Activated CD4-positive, alpha-beta T cell treated with anti-CD3 and anti-CD28 coated beads for 4 hours (primary cell): ENCODE measurements around the gene SH3TC1.

ENCODE experiments used
- DNase-seq, 2 donors: peaks; one replicate each; pipeline ENCODE4 v3.0.0-alpha.2; 2020

Gene SH3TC1

DNA sequence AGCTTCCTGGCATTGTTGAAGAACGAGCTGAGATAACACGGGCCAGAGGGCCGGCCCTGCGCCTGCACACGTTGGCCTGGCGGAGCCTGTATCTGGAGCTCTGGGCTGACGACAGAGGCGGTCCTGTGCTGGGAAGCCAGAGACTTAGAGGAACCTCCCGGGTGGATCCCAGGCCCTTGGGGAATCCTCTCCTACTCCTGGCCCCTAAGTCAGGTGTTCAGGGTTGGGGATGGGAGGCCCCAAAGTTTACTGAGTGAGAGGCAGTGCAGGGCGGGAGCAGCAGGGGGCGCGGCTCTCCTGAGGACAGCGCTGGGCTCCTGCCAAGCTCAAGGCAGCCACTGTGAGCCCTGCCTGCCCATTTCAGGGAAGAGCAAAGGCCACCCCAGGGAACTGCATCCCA is 68.0 kb downstream of the SH3TC1 start:
- DNase-seq, result no peak

DNA sequence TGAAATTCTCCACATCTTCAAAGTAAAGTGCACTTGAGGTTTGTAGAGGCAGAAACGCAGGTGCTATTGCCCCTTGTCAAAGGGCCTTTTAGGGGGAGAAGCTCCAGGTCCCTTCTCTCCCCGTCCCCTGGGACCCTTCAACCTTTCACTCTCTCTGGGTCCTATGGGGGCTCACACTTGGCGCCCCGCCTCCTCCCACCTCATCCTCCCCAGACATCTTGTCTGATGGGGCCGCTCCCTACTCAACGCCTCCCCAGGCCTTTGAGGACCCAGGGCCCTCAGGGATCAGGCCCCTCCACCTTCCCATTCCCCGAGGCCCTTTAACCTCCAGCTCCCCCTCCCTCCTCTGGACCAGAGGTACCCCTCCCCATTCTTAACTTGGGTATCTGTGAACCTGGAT is 69.1 kb downstream of the SH3TC1 start:
- DNase-seq, result no peak

DNA sequence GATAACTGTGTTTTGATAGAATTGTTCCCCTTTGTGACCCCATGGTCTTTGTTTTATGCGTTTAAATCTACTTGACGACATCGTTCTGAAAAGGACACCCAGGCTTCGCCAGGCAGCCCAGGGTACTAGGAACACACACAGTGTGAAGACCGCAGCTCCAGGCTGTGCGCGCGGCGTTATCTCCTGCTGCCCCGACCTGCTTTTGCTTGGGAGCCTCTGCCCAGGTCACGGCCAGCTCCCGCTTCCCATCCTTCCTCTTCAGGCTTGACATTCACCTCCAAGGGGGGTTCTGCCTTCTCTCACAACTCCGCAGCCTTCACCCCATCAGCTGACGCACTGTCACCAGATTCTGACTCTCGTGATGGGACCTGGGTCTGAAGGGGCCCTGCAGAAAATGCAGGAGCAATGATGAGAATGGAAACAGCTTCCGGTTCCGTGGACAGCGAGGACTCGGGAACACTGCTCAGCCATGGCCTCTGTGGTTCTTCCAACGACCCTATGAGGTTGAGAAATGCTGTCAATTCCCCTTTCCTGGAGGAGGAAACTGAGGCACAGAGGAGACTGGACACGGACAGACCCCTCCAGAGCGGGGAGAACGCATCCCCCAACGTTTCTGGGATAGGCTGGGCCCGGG is 69.9 kb downstream of the SH3TC1 start:
- no peak for DNase-seq

DNA sequence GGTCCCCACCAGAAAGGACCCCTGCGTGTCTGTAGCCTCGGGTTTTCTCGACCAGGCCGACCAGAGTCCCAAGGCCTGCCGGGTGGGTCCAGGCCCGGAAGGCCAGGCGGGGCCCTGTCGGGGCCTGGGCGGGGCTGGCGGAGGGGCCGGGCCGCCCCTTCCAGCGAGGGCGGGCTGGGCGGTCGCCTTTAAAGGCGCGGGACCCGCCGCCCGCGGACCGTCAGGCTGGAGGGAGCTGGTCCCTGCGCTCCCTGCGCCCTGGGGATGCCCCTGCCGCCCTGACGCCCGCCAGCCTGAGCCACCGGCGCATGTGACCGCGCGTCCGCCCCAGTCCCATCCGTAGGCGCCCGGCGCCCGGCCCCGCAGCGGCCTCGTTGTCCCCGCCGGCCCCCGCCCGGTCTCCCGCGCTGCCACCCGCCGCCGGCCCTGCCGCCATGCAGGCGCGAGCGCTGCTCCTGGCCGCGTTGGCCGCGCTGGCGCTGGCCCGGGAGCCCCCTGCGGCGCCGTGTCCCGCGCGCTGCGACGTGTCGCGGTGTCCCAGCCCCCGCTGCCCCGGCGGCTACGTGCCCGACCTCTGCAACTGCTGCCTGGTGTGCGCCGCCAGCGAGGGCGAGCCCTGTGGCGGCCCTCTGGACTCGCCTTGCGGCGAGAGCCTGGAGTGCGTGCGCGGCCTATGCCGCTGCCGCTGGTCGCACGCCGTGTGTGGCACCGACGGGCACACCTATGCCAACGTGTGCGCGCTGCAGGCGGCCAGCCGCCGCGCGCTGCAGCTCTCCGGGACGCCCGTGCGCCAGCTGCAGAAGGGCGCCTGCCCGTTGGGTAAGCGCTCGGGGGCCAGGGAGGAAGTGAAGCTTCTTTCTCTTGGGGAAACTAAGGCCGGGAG is 70.7 kb downstream of the SH3TC1 start, which contains the start of gene HTRA3:
Gene HTRA3, plus strand, starts transcription at position 220 of the 883 bp plus-strand sequence. Its CDS starts 215 bp downstream, at position 435.
- DNase-seq, result no peak

DNA sequence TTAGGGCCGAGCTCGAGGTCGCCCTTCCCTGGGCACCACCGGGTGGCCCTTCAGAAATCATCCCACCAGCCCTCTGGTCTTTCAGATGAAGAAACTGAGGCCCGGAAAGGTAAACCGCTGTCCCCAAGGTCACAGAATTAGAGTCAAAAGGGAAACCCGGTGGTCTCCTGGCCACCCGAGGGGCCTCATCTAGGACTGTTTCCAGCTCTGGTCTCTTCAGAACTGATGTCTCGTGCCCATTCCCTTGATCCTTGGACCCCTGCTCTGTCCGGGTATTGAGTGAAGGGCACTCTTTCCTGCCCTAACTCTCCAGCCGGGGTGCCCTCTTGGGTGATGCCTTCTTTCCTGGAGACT is 71.3 kb downstream of the SH3TC1 start:
- DNase-seq, result no peak

DNA sequence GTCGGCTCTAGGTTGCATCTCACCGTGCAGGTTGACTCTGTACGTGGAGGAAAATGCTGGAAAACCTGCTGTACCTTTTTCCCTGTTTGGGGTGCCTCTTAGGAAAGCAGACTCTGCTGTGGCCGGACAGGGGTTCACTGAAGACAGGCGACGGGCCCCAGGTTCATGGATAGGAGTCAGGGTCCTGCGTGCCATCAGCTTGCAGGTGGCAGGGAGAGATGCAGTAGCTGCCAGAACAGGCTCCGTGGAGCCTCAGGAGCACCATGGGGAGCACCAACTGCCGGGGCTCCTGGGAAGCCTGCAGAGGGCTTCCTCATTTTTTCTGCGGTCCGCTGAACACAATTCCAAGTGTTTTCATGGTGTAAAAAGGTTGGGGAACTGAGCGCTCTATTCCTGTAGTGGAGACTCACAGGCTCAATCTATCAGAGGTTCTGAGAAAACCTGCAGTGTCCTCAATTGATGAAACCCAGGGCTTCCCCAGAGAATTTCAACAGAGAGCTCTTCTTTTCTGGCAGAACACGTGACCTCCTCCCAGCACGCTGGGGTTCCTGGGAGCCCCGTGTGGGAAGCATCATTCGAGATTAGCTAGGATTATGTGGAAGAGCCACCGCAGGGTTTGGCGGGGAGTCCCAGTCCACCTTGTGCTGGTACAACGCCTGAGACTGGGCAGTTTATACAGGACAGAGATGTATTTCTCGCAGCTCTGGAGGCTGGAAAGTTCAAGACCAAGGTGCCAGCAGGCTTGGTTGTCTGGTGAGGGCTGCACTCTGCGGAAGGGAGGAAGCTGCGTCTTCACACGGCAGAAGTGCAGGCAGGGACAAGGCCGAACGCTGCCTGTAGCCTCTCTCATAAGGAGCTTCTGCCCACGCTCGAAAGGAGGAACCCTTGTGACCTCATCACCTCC is 72.1 kb downstream of the SH3TC1 start:
- no peak for DNase-seq

DNA sequence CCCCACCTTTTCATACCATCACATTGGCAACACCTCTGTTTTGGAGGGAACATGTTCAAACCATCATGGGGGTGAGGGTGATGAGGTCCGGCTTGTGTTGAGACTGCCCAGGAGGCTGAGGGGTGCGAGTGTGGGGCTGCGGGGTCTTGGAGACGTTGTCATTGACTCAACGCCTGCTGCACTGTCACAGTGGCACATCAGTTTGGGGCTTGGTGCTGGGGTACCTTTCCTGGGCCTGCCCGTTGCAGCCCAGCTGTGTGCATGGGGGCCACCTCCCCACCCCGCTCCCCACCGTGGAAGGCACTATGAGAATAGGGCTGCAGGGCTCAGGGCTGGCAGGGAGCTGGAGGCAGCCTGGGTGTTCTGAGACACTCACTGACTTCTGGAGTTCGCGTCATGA is 72.7 kb downstream of the SH3TC1 start:
- no peak for DNase-seq

DNA sequence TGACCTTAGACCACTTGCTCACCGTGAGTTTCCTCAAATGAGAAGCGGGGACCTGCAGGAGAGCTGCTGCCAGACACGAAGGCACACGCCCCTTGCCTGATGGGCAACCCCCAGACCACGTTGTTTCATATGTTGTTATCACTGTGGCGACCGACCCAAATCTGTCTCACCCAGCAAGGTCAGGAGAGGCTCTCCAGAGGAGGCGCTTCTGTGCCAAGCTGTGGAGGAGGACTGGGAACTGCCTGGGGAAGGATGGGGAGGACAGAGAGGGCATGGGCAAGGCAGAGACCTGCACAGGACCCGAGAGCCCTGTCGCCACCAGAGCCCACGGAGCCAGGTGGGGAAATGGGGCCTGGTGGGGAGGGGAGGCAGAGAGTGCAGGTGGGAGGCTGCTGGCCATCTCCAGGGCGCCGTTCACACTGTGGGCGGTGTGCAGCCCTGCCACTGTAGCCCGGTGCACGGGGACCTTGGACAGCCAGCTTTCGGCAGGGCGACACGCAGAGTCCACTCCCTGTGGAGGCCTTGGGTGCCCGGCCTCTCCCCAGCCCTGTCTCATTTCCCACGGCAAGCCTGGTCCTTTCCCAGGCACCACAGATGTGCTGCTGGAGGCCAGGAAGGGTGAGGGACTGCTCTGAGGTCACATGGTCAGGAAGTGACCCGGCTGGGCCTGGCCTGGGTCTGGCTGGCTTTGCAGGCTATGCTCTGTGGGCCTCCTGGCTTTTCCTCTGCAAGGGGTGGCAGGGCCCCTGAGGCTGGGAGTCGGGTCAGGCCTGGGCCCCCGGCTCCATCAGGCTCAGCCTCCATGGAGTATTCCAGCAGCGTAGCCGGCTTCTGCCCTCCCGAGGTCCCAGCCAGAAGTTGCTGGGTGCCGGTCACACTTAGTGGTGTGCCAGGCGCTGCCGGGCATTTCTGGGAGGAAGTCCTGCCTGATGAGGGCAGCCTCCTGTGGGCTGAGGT is 73.7 kb downstream of the SH3TC1 start:
- no peak for DNase-seq

DNA sequence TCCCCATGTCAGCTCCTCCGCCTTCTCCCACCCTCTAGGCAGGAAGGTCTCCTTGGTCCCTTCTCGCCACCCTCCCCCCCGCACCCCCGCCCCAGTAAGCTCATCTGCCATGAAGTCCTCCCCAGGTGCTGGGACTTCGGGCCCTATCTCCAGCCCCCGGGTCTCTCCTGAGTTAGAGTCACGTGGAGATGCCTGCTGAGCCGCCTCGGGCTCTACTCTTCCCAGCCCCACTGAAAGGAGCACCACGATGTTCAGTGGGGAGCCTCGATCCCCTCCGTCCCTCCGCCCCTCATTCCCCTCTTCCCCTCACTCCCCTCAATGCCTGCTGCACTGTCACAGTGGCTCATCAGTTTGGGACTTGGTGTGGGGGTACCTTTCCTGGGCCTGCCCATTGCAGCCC is 74.4 kb downstream of the SH3TC1 start:
- no peak for DNase-seq

DNA sequence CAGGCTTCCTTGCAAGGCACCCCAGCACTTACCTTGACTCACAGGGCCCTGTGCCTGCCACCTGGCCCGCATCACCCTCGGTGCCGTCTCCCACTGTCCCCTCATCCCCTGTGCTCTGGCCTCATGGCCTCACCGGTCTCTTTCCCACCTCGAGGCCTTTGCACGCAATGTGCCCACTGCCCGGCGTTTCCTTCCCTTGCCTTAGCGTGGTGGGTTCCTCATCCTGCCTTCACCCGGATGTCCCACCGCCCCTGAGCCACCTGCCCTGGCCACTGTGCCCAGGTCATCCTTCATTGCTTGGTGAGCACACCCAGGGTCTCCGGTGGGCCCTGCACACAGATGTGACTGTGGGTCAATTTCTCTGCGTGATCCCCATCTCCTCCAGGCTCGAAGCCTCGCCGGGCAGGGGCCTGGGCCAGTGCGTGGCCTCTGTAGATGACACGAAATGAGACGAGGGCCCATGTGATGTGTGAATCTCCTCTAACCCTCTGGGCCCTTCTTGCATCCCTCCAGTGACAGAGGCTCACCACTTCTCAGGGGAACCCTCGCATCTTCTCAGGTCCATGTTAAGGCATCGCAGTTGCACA is 75.1 kb downstream of the SH3TC1 start:
- no peak for DNase-seq

DNA sequence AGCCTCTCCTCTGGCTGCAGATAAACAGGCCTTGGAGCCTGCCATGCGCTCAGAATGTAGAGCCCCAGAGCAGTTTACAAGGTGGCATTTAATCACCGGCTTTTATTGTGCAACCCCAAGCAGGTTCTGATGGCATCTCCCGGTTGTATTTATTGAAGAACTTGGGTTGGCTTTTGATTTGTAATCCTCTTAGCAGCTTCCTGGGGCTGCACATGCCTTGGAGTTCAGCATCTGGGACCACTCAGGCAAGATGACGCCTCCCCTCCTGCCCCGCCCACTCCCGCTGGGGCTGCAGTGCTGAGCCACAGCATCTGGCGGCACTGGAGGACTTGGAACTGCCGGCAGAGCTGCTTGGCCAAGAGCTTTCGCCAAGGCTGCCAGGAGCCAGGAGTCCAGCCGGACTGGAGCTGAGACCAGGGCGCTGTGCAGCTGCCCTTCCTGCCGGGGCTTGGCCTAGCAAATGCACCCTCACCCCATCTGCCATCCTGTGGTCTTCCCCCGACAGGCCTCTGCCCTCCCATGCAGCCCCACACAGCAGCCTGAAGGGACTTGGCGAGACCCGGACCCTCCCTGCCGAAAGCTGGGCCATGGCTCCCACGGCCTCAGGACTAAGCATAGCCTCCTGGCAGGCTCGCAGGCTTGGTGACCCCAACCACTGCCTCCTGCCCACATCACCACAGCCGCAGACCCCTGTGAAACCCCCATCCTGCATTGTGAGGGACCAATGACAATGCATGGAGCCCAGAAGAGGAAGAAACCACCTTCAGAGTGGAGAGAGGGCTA is 75.9 kb downstream of the SH3TC1 start:
- DNase-seq, result no peak

DNA sequence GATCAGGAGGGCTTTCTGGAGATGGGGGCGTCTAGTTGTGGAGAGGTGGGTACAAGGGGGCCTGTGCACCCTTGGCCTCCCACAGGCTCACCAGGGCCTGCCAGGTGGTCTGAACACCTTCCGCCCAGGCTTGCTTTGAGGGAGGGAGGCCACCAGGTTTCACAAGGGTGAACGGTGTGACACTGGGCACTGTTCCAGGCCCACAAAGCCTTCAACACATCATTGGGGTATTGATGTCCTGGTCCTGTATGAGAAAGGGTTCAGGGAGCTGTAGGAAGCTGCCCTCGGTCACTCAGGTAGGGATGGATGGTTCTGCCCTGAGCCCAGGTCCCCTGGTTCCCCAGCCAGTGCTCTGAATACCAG is 76.4 kb downstream of the SH3TC1 start:
- DNase-seq, result no peak

DNA sequence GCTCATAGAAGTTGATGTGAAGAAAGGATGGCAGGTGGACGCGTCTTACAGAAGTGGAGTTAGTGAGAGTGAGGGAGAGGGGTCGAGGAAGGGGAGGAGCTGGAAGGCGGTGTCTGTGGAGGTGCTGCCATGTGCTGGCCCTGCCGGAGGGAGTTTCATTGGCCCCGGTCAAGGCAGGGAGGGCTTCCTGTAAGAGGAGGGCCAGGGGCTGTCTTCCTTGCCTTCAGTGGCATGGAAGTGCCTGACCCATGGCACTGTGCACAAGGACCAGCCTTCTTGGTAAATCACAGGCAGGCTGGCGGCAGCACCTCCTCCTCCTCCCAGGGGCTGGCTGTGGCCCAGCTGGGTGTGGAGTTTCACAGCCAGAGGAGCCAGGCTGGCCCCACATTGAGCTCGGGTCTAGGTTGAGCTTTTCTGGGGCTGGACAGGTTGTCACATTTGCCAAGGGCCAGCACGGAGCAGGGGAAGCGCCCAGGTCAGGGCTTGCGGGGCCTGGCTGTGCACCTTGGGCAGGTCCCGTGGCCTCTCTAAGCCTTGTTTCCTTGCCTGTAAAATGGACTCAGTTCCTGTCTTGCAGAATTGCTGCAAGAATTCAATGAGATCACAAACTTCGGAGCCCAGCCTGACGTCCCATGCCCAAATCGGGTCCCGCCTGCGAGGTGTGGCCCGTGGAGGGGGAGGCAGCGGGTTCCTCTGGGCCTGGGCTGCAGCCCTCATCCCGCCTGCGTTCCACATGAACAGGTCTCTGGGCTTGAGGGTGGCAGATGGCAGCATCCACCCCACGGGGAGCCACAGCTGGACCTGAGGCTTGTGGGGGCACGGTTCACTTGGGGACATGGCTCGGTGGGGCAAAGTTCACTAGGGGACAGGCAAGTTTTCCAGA is 77.5 kb downstream of the SH3TC1 start:
- no peak for DNase-seq

DNA sequence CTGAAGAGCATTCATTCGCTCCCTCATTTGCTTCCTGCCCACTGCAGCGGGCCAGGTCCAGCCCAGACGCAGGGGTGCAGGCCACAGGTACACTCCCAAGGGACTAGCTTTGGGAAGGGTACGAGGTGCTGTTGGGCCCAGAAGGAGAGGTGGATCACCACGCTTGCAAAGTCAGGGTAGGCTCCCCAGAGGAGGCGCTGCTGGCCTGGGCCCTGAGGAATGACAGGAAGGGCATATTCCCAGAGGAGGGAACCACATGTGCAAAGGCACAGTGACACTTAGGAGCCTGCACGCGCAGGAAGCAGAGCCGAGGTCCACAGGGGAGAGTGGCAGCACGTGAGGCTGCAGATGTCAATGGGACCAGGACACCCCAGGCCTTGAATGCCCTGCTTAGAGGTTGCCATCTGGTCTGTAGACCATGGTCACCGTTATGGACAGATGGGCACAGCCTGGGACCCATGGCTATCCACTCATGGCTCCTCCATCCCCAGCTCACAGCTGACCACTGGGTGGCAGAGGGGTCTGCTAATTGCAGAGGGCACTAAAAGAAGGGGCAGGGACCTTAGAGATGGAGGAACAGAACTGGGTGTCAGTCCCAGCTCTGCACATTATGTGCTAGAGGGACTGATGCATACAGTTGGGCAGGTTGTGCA is 78.4 kb downstream of the SH3TC1 start:
- no peak for DNase-seq

DNA sequence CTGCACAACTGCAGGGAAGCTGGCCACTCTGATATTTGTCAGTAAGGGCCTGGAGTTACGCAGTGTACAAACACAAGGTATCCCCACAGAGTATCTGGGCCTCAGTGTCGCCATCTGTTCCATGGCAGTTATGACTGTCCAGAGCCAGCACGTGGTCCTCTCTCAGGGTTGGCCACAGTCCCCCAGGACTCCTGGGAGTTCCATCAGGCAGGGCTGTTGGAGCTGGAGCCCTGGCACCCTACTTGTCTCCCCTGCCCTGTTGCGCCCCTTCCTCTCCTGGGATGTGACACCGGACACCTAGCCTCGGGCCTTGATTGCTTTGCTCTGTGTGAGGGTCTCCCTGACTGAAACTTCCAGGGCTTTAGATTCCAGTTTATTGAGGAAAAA is 78.9 kb downstream of the SH3TC1 start:
- no peak for DNase-seq

DNA sequence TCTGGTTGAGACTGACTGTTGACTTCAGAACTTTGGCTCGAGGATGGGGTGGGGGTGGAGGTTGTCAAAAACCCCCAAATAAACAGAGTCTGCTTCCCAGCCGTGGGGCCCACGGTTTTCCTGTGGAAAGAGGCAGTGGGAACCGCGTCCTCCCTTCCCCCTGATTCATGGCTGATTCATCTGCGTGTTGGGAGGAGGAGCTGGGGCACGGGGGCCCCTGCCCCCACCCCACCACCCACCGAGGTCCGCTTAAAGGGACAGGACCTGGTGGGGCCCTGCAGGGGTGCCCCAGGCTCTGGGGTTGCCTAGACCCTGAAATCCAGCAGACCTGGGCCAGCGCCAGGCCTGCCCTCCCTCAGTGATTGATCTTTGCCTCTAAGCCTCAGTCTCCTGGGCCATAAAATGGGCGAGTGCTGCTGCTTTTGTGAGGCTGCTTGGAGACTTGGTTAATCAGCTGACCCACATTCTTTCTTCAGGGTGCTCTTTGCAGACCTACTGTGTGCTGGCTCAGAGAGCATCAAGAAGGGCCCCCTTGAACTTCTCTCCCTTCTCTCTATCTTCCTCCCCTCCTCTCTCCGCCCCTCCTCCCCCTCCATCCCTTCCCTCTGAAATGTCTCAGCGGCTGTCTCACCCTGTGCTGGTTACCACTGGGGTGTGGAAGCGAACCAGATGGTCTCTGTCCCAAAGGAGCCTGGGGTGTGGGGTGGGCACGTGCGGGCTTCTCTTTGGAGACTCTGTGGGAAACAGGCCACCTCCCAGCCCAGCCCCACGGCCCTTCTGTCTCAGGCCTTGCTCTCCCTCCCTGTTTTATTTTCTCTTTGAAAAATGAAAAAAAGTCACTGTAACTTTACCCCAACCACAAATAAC is 79.6 kb downstream of the SH3TC1 start:
- DNase-seq, result no peak

DNA sequence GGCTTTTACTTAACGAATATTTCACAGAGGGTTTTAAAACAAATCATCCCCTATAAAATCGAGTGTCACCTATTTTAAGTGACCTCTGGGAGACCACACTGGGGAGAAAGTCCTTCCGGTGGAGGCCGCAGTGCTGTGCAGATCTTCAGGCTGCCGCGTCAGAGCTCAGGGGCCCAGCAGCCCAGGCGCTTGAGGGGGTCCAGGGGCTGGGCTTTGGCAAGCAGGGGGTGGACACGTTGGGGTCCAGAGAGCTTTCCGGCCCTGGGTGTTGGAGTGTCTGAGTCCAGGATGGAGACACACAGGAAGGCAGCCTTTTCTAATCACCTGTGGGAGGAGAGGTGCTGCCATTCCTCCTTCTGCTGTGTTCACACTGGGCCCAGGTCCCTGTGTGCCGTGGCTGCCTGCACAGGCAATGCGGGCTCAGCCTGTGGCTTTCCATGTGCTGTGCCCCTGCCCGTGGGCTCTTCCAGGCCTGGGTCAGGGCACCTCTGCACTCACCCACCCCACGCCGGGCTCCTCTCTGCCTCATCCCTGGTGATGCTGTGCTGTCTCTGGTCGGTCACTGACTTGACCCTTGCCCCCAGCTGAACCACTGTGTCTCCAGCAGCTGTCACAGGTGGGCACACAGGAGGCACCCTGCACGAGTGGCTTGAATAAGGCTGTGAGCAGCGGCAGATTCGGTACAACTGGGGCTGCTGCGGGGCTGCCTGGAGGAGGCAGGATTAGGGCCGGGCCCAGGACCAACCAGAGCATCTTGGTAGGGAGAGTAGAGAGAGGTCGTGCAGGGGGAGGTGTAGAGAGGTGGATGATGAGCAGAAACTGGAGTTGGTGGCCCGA is 80.4 kb downstream of the SH3TC1 start:
- DNase-seq, result no peak
